Measurements from ENCODE around the gene ANO1. TPM values are rescaled to one million over a fixed set of nuclear protein-coding genes. Genes with fewer than 3 reads are reported as not detected.

ANO1 gene
- total RNA-seq, 1 donor from 2014 or later, result 3.8 TPM

GRCh38 chr11:70108250-70108649 lies 30.1 kb downstream of the ANO1 start:
- Mint-ChIP-seq H3K4me3 (ENCODE audit: unreplicated experiment) (no peak overlapping the region), H3K4me1 (ENCODE audit: unreplicated experiment) (peaks cover 2% of the 10 kb centered on the region)

DNA sequence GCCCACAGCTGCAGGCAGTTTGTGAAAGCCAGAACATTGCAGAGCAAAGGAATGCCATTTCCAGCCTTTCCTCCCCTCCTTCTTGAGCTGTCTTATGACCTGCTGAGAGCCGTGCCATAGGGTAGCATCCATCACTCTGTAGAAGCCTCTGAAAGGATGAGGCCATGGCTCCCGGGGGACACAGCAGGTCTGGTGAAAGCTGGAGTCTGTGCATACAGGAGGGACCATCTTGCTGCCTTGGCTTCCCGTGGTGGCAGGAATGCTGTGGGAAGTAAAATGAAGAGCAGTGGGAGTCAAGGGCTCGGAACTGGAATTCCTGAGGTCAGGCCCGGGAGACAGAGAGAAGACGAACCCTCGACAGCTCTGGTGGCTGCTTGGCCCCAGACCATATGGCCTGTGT lies 30.9 kb downstream of the ANO1 start:
- Mint-ChIP-seq H3K9me3 (ENCODE audit: unreplicated experiment) (no peaks in the 10 kb centered on the region), H3K27ac (ENCODE audit: unreplicated experiment) (no peak overlapping the region), H3K4me1 (ENCODE audit: unreplicated experiment) (peaks cover 2% of the 10 kb centered on the region), H3K4me3 (ENCODE audit: unreplicated experiment) (no peak overlapping the region), H3K36me3 (ENCODE audit: low read depth, unreplicated experiment) (no peaks in the 10 kb centered on the region), H3K27me3 (ENCODE audit: unreplicated experiment) (peaks cover 3% of the 10 kb centered on the region)
- no peak for DNase-seq (ENCODE audit: low spot score)
- TF ChIP-seq CTCF (IDR thresholded peaks at IDR 0.05; ENCODE audit: unreplicated experiment), result no peak

More at GRCh38 chr11:70108250-70108649, 30.1 kb downstream of the ANO1 start:
- Mint-ChIP-seq H3K9me3 (ENCODE audit: unreplicated experiment) (no peaks in the 10 kb centered on the region), H3K36me3 (ENCODE audit: low read depth, unreplicated experiment) (no peaks in the 10 kb centered on the region), H3K27ac (ENCODE audit: unreplicated experiment) (no peak overlapping the region), H3K27me3 (ENCODE audit: unreplicated experiment) (peaks cover 3% of the 10 kb centered on the region)
- no peak for DNase-seq (ENCODE audit: low spot score)
- no peak for TF ChIP-seq CTCF (IDR thresholded peaks at IDR 0.05; ENCODE audit: unreplicated experiment)

DNA sequence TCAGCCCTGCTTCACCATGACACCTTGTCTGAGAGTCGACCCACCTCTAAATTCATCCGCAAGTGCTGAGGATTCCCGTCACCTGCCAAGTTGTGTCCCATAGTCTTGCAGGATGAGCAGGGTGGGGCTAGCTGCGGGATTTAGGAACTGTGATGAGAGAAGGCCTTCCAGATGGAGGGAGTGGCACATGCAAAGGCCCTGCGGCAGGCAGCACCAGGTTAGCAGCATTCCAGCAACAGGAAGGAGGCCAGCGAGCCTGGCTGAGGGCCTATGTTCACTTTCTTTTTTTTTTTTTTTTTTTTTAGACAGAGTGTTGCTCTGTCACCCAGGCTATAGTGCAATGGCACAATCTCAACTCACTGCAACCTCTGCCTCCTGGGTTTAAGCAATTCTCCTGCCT lies 31.8 kb downstream of the ANO1 start:
- no peak for DNase-seq (ENCODE audit: low spot score)
- H3K4me1 Mint-ChIP-seq (ENCODE audit: unreplicated experiment), result peaks cover 2% of the 10 kb centered on the region
- H3K36me3 Mint-ChIP-seq (ENCODE audit: low read depth, unreplicated experiment), result no peaks in the 10 kb centered on the region
- no peak overlapping the region for H3K4me3 Mint-ChIP-seq (ENCODE audit: unreplicated experiment)
- H3K9me3 Mint-ChIP-seq (ENCODE audit: unreplicated experiment), result no peaks in the 10 kb centered on the region
- H3K27me3 Mint-ChIP-seq (ENCODE audit: unreplicated experiment), result peaks cover 3% of the 10 kb centered on the region
- H3K27ac Mint-ChIP-seq (ENCODE audit: unreplicated experiment), result no peak overlapping the region
- no peak for TF ChIP-seq CTCF (IDR thresholded peaks at IDR 0.05; ENCODE audit: unreplicated experiment)

DNA sequence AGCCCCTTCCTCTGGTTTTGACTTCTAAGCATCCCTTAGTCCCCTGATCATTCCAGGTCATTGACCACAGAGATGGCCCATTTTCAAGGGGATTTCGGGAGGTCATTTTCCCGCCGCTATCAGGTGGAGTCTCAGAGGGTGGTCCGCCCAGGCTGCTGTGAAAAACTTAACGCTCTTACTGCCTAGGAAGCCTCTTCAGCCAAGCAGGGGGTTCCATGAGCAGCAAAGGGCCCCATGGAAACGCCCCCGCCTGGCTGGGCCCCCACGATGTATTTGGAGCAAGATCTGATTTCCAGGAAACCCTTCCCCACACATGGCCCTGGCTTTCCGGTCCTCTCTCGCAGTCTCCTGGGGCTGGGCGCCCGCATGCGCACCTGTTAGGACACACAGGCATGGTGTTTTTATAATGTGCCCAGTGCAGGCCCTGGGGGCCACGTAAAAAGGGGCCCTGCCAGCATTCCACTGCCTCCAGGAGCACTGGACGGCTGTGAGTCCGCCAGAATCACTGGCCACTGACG lies 32.5 kb downstream of the ANO1 start:
- Mint-ChIP-seq H3K9me3 (ENCODE audit: unreplicated experiment) (no peaks in the 10 kb centered on the region), H3K36me3 (ENCODE audit: low read depth, unreplicated experiment) (no peaks in the 10 kb centered on the region), H3K27ac (ENCODE audit: unreplicated experiment) (no peak overlapping the region), H3K27me3 (ENCODE audit: unreplicated experiment) (peaks cover 6% of the 10 kb centered on the region), H3K4me1 (ENCODE audit: unreplicated experiment) (peaks cover 2% of the 10 kb centered on the region), H3K4me3 (ENCODE audit: unreplicated experiment) (no peak overlapping the region)
- no peak for DNase-seq (ENCODE audit: low spot score)
- TF ChIP-seq CTCF (IDR thresholded peaks at IDR 0.05; ENCODE audit: unreplicated experiment), result no peak

DNA sequence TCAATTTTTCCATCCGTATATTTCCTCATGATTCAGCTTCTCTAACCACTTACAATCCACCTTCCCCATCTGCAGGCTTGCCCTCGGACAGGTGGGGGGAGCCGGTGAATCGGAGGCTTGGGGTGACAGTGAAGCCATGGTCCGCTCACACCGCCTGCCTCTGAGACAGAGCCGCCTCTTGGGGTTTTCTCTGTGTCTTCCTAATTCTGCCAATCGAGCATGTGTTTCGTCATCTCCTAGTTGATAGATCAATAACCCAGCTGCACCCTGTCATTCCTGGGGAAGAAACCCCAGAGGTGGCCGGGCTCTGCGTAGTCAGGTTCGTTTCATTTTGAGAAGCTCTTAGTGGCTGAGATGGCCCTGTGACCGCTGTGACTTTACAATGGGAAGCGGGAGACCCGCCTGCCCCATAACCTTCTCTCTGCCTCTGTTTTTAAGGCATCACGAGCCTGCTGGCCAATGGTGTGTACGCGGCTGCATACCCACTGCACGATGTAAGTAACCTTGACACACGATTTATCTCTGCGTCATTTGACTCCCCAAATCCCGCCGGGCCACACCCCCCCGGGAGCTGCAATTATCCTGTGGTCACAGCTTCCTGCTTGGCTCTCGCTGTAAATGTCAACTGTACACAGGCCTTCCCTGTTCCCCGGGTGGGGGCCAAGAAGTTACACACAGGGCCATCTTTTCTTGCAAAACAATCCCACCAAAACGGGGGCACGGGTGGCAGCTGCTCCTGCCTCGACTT lies 33.3 kb downstream of the ANO1 start:
- H3K9me3 Mint-ChIP-seq (ENCODE audit: unreplicated experiment), result no peaks in the 10 kb centered on the region

More for the DNA sequence above, 33.3 kb downstream of the ANO1 start:
- no peak for TF ChIP-seq CTCF (IDR thresholded peaks at IDR 0.05; ENCODE audit: unreplicated experiment)
- DNase-seq (ENCODE audit: low spot score), result no peak
- Mint-ChIP-seq H3K27me3 (ENCODE audit: unreplicated experiment) (peaks cover 9% of the 10 kb centered on the region), H3K36me3 (ENCODE audit: low read depth, unreplicated experiment) (no peaks in the 10 kb centered on the region), H3K27ac (ENCODE audit: unreplicated experiment) (no peak overlapping the region), H3K4me3 (ENCODE audit: unreplicated experiment) (no peak overlapping the region), H3K4me1 (ENCODE audit: unreplicated experiment) (peaks cover 2% of the 10 kb centered on the region)

Data from endothelial cell (in vitro differentiated cells).